Esophagus (tissue), 2 donors: Measurements from ENCODE around the gene HSPBAP1. TPM values are rescaled to one million over a fixed set of nuclear protein-coding genes. Genes with fewer than 3 reads are reported as not detected.

ENCODE experiments used
- H3K27ac ChIP-seq, 2 donors: one replicate each; pipeline ENCODE4 v1.5.1; 2013; ENCODE audit warnings: low read depth in 2 of 2, mild to moderate bottlenecking in 2 of 2, inconsistent platforms in 1 of 2, low read length in 1 of 2, moderate library complexity in 1 of 2
- H3K27me3 ChIP-seq, 2 donors: one replicate each; pipeline ENCODE4 v1.6.1; 2013; ENCODE audit warnings: low read length in 2 of 2, control low read depth in 1 of 2, mild to moderate bottlenecking in 1 of 2; ENCODE audit not compliant: insufficient read depth in 2 of 2, control insufficient read depth in 1 of 2
- H3K36me3 ChIP-seq, 2 donors: one replicate each; pipeline ENCODE4 v1.6.1; 2013; ENCODE audit warnings: low read length in 1 of 2; ENCODE audit not compliant: control insufficient read depth in 2 of 2, insufficient read depth in 2 of 2
- H3K4me1 ChIP-seq, 2 donors: one replicate each; pipeline ENCODE4 v1.6.1; 2013; ENCODE audit warnings: low read length in 1 of 2; ENCODE audit not compliant: control insufficient read depth in 2 of 2, insufficient read depth in 2 of 2
- H3K4me3 ChIP-seq, 2 donors: one replicate each; pipeline ENCODE4 v1.5.1; 2013; ENCODE audit warnings: low read length in 2 of 2, mild to moderate bottlenecking in 2 of 2, low read depth in 1 of 2, moderate library complexity in 1 of 2
- H3K9me3 ChIP-seq, 2 donors: one replicate each; pipeline ENCODE4 v1.6.1; 2013; ENCODE audit warnings: mild to moderate bottlenecking in 2 of 2, low read depth in 1 of 2, low read length in 1 of 2, moderate library complexity in 1 of 2; ENCODE audit not compliant: control insufficient read depth in 2 of 2, insufficient read depth in 1 of 2
- WGBS, 2 donors: extraction: QIAGEN DNeasy Blood & Tissue Kit; methylation state at CpG; one replicate each; pipeline ENCODE4 v1.1.7; 2013; 5-methylcytosine and 5-hydroxymethylcytosine counted together
- polyA plus RNA-seq, 2 donors: library from polyadenylated mRNA; stranded (reverse); fragments of 200-250 nt; gene quantifications; one replicate each; pipeline ENCODE4 v1.2.3, GENCODE V29; 2013
- donor health status: healthy with polysubstance abuse.
- donor health status: Bipolar disorder and iron deficiency.

HSPBAP1 gene
- polyA plus RNA-seq, 2 donors: 4.2 to 7.5 TPM

- 78 to 88% methylated on average over 2 of the region's 2 CpGs for WGBS, 2 donors
- no peak overlapping the region for H3K27ac ChIP-seq
- no peak overlapping the region for H3K4me3 ChIP-seq
- no peaks in the 10 kb centered on the region for H3K27me3 ChIP-seq
- peaks cover 0 to 3% of the 10 kb centered on the region in 2 donors for H3K4me1 ChIP-seq
- H3K9me3 ChIP-seq: no peaks in the 10 kb centered on the region
- no peaks in the 10 kb centered on the region for H3K36me3 ChIP-seq
Observed at GRCh38 chr3:122787872-122788271, 5.8 kb downstream of the HSPBAP1 start.

- no peaks in the 10 kb centered on the region for H3K36me3 ChIP-seq
- no peaks in the 10 kb centered on the region for H3K9me3 ChIP-seq
- peaks cover 0 to 3% of the 10 kb centered on the region in 2 donors for H3K4me1 ChIP-seq
- no peak overlapping the region for H3K27ac ChIP-seq
- no peaks in the 10 kb centered on the region for H3K27me3 ChIP-seq
- no peak overlapping the region for H3K4me3 ChIP-seq
- 78 to 87% methylated on average over 1 of the region's 1 CpG for WGBS, 2 donors
Observed at GRCh38 chr3:122786066-122786465, 7.6 kb downstream of the HSPBAP1 start.

DNA sequence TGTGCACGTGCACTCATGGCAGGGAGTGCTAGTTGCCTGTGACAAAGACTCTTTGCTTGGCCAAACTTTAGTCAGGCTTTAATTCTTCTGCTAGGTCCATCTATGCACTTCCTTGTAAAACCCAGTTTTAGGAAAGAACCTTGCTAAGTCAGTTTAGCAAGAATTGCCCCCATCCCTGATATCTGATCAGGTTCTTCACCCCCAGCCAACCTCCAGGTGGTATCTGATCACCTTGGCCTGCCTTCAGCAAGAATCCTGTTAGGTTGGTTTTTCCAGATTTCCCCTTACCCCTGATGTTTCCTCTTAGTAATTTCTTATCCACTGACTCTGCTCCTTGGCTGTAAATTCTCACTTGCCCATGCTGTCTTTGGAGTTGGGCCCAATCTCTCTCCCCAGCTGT, 8.4 kb downstream of the HSPBAP1 start:
- H3K36me3 ChIP-seq: no peaks in the 10 kb centered on the region
- no peaks in the 10 kb centered on the region for H3K9me3 ChIP-seq
- no peaks in the 10 kb centered on the region for H3K27me3 ChIP-seq
- WGBS, 2 donors: 66 to 77% methylated on average over 1 of the region's 1 CpG
- H3K4me3 ChIP-seq: no peak overlapping the region
- H3K27ac ChIP-seq: no peak overlapping the region
- peaks cover 0 to 3% of the 10 kb centered on the region in 2 donors for H3K4me1 ChIP-seq

DNA sequence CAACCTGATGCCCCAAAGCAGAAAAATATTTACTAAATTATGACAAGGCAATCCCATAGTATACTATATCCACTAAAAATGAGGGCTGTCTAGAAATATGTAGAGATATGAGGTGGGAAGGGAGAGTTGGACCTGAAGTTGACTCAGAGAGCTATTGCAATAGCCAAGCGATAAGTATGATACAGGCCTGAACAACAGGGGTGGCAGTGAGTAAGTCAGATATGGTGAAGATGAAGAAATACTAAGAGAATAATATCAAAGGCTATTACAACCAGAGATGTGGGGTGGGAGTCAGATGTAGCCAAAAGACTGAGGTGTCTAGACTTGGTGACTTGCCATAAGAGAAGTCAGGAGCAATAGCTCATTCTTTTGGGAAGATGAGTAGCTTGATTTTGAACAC, 9.2 kb downstream of the HSPBAP1 start:
- Histone ChIP-seq H3K4me3 (no peak overlapping the region), H3K27me3 (no peaks in the 10 kb centered on the region), H3K36me3 (no peaks in the 10 kb centered on the region), H3K9me3 (no peaks in the 10 kb centered on the region), H3K4me1 (no peaks in the 10 kb centered on the region), H3K27ac (no peak overlapping the region)
- WGBS, 2 donors: 86 to 92% methylated on average over 1 of the region's 1 CpG

DNA sequence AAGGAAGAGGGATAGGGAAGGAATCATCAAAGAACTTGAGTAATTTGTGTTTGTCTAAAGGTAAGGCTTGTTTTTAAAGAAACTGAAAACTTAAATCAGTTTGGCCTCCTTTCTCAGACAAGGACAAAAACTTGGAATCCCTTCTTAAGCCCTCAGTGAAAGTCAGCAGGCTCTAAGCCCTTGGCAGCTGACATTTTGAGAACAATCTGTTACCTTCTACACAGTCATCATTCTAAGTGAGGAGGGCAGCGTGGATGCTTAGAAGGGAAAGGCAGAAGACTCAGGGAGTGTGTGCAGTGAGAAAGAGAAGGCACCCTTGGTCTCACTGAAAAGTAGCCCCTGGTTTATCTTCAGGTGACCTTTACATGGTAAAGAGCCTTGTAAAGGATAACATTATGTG, 10.8 kb downstream of the HSPBAP1 start:
- H3K4me3 ChIP-seq: no peak overlapping the region
- H3K27ac ChIP-seq: no peak overlapping the region
- 92 to 93% methylated on average over 1 of the region's 1 CpG for WGBS, 2 donors
- no peaks in the 10 kb centered on the region for H3K9me3 ChIP-seq
- no peaks in the 10 kb centered on the region for H3K36me3 ChIP-seq
- no peaks in the 10 kb centered on the region for H3K4me1 ChIP-seq
- H3K27me3 ChIP-seq: no peaks in the 10 kb centered on the region

DNA sequence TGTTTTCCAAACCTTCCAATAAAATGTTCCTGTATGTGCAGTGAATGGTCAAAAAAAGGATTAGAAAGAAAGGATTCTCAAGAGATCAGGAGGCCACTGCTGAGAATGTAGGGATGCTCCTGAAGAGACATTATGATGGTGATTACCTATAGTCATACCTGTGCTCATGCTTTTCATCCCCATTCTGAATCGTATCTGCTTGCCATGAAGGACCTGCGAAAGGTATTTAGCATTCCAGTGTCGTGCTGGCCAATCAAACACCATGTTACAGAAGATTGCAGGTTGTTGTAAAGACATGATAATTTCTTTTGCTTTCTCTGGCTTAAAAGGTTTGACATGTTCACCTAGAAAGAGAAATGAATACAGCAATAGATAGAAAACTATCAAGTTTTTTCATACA, 16.1 kb downstream of the HSPBAP1 start:
- H3K4me3 ChIP-seq: no peak overlapping the region
- peaks cover 2% of the 10 kb centered on the region in 2 donors for H3K36me3 ChIP-seq
- no peak overlapping the region for H3K27ac ChIP-seq
- H3K9me3 ChIP-seq: no peaks in the 10 kb centered on the region
- H3K4me1 ChIP-seq: no peaks in the 10 kb centered on the region
- no peaks in the 10 kb centered on the region for H3K27me3 ChIP-seq
- WGBS, 2 donors: 87 to 88% methylated on average over 3 of the region's 3 CpGs

DNA sequence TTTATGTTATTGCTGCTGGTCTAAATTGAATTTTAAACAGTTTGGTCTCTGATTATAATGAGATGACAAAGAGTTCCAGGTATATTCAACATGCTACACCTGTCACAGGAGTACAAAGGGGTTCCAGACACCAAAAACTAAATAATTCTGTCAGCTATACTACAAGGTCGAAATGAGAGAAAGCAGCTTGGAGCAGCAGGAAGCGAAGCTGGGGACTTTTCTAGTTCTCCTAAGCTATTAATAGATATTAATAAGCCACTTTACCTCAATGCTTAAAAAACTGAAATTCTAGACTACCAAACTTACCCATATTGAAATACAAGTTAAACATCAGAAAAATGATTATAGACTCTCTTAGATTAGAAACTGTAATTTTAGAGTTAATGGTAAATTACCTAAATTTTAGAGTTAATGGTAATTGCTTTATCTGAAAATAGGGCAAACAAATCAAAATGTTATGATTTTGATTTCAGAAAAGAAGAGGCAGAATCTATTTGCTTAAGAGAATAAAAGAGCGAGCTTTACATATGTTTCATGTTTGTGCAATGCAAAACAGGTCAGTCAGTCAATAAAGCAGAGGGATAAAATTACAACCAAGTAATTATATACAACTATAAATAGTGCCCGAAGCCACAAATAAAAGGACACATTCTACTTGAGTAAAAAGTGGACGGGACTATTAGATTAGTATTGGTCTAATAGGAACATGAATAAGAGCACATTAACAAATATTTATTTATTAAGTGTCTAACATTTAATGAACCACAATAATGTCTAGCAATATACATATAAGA, 16.8 kb downstream of the HSPBAP1 start:
- Histone ChIP-seq H3K27me3 (no peaks in the 10 kb centered on the region), H3K4me3 (no peak overlapping the region), H3K36me3 (peaks cover 2% of the 10 kb centered on the region in 2 donors), H3K9me3 (no peaks in the 10 kb centered on the region), H3K27ac (no peak overlapping the region), H3K4me1 (no peaks in the 10 kb centered on the region)
- 66 to 71% methylated on average over 5 of the region's 5 CpGs for WGBS, 2 donors

- no peaks in the 10 kb centered on the region for H3K27me3 ChIP-seq
- no peak overlapping the region for H3K27ac ChIP-seq
- no peaks in the 10 kb centered on the region for H3K4me1 ChIP-seq
- H3K4me3 ChIP-seq: no peak overlapping the region
- H3K9me3 ChIP-seq: no peaks in the 10 kb centered on the region
- H3K36me3 ChIP-seq: peaks cover 2% of the 10 kb centered on the region in 2 donors
- 93 to 98% methylated on average over 3 of the region's 3 CpGs for WGBS, 2 donors
Observed at GRCh38 chr3:122774564-122774963, 19.1 kb downstream of the HSPBAP1 start.

- Histone ChIP-seq H3K36me3 (peaks cover 2% of the 10 kb centered on the region in 2 donors), H3K27ac (no peak overlapping the region), H3K27me3 (no peaks in the 10 kb centered on the region), H3K4me3 (no peak overlapping the region), H3K4me1 (no peaks in the 10 kb centered on the region), H3K9me3 (no peaks in the 10 kb centered on the region)
- 89 to 94% methylated on average over 3 of the region's 3 CpGs for WGBS, 2 donors
Observed at GRCh38 chr3:122773944-122774509, 19.6 kb downstream of the HSPBAP1 start.

GRCh38 chr3:122772827-122773226, 20.8 kb downstream of the HSPBAP1 start:
- WGBS, 2 donors: 96 to 97% methylated on average over 1 of the region's 1 CpG
- Histone ChIP-seq H3K4me3 (no peak overlapping the region), H3K4me1 (no peaks in the 10 kb centered on the region), H3K36me3 (peaks cover 2% of the 10 kb centered on the region in 2 donors), H3K9me3 (no peaks in the 10 kb centered on the region), H3K27me3 (no peaks in the 10 kb centered on the region), H3K27ac (no peak overlapping the region)
